Measurements from ENCODE around the gene CLDN11.

The CLDN11 gene

GRCh38 chr3:170469151-170470062, 50.7 kb downstream of the CLDN11 start (continued):
- TF ChIP-seq HIC1 (tag by site-specific recombination; IDR thresholded peaks at IDR 0.05) = peak; percentile 66; the same call in 1 of the 2 replicates
- TF ChIP-seq OVOL3 (tag by site-specific recombination; IDR thresholded peaks at IDR 0.05) = peak; percentile 62; the same call in 1 of the 2 replicates
- TF ChIP-seq ZNF121 (tag by site-specific recombination; IDR thresholded peaks at IDR 0.05) = no peak
- TF ChIP-seq PRDM10 (tag by site-specific recombination; IDR thresholded peaks at IDR 0.05) = 0 out of 2 replicates have a peak, but pooled peaks have one; percentile 17
- TF ChIP-seq ZFP41 (tag by site-specific recombination; IDR thresholded peaks at IDR 0.05; ENCODE audit: borderline replicate concordance) = no peak
- TF ChIP-seq KLF16 (tag by site-specific recombination; IDR thresholded peaks at IDR 0.05) = no peak
- TF ChIP-seq ZSCAN23 (tag by site-specific recombination; IDR thresholded peaks at IDR 0.05) = no peak
- TF ChIP-seq TRIM28 (IDR thresholded peaks at IDR 0.05; ENCODE audit: borderline replicate concordance, low read length) = no peak
- peak; percentile 93 for TF ChIP-seq WT1 (tag by site-specific recombination; IDR thresholded peaks at IDR 0.05)
- no peak for TF ChIP-seq ZNF610 (tag by site-specific recombination; IDR thresholded peaks at IDR 0.05; ENCODE audit: borderline replicate concordance)
- no peak for TF ChIP-seq ZNF175 (tag by site-specific recombination; IDR thresholded peaks at IDR 0.05)
- no peak for TF ChIP-seq ZNF513 (tag by site-specific recombination; IDR thresholded peaks at IDR 0.05)
- TF ChIP-seq ZNF391 (tag by site-specific recombination; IDR thresholded peaks at IDR 0.05; ENCODE audit: borderline replicate concordance, low read depth) = 0 out of 2 replicates have a peak, but pooled peaks have one; percentile 28
- TF ChIP-seq ZNF544 (tag by site-specific recombination; IDR thresholded peaks at IDR 0.05) = no peak
- 0 out of 2 replicates have a peak, but pooled peaks have one; percentile 48 for TF ChIP-seq ZBTB1 (tag by site-specific recombination; IDR thresholded peaks at IDR 0.05)
- TF ChIP-seq ATF2 (tag by site-specific recombination; IDR thresholded peaks at IDR 0.05; ENCODE audit: low read depth) = no peak
- TF ChIP-seq ZFHX2 (tag by site-specific recombination; conservative IDR thresholded peaks at IDR 0.05) = peak; percentile 83
- TF ChIP-seq MZF1 (tag by site-specific recombination; IDR thresholded peaks at IDR 0.05; ENCODE audit: borderline replicate concordance) = no peak
- no peak for TF ChIP-seq ZNF214 (tag by site-specific recombination; IDR thresholded peaks at IDR 0.05; ENCODE audit: borderline replicate concordance)
- peak; percentile 45; the same call in 1 of the 2 replicates for TF ChIP-seq ZNF24 (tag by site-specific recombination; IDR thresholded peaks at IDR 0.05)
- 0 out of 2 replicates have a peak, but pooled peaks have one; percentile 26 for TF ChIP-seq PRDM4 (tag by site-specific recombination; IDR thresholded peaks at IDR 0.05)
- TF ChIP-seq ZNF629 (tag by site-specific recombination; IDR thresholded peaks at IDR 0.05) = peak; percentile 51; the same call in 1 of the 2 replicates
- TF ChIP-seq ZNF274 (IDR thresholded peaks at IDR 0.05; ENCODE audit: low read length) = no peak
- TF ChIP-seq ZNF274 (tag by site-specific recombination; IDR thresholded peaks at IDR 0.05; ENCODE audit: borderline replicate concordance) = no peak
- peak; percentile 79 for TF ChIP-seq GFI1B (tag by site-specific recombination; IDR thresholded peaks at IDR 0.05)
- TF ChIP-seq KLF8 (tag by site-specific recombination; IDR thresholded peaks at IDR 0.05) = peak; percentile 32; the same call in 1 of the 2 replicates
- peak; percentile 93 for TF ChIP-seq GLIS1 (tag by site-specific recombination; IDR thresholded peaks at IDR 0.05)
- no peak for TF ChIP-seq ZNF37A (tag by site-specific recombination; IDR thresholded peaks at IDR 0.05)

Data from HEK293 (cell line).